Large intestine (tissue), 3 donors: ENCODE data around the gene DDC. TPM values are rescaled to one million over a fixed set of nuclear protein-coding genes. Genes with fewer than 3 reads are reported as not detected.

Experiments used
- DNase-seq, 2 donors: peaks; one replicate each; pipeline versions ENCODE4 v3.0.0 to v3.0.0-alpha.2; 2013
- H3K27ac ChIP-seq: one replicate; pipeline ENCODE4 v1.5.1; 2013; ENCODE audit warnings: low read length
- H3K27me3 ChIP-seq: 2 replicates; pipeline ENCODE4 v1.6.1; 2013; ENCODE audit warnings: low read length; ENCODE audit not compliant: control insufficient read depth, insufficient read depth
- H3K36me3 ChIP-seq: 2 replicates; pipeline ENCODE4 v1.6.1; 2013; ENCODE audit warnings: low read length; ENCODE audit not compliant: control insufficient read depth, insufficient read depth
- H3K4me1 ChIP-seq: one replicate; pipeline ENCODE4 v1.6.1; 2013; ENCODE audit warnings: low read length; ENCODE audit not compliant: control insufficient read depth, insufficient read depth
- H3K4me3 ChIP-seq: one replicate; pipeline ENCODE4 v1.5.1; 2013; ENCODE audit warnings: low read length
- H3K9me3 ChIP-seq: one replicate; pipeline ENCODE4 v1.6.1; 2013; ENCODE audit warnings: mild to moderate bottlenecking, low read depth, low read length, moderate library complexity; ENCODE audit not compliant: control insufficient read depth
- WGBS: methylation state at CpG from one replicate; pipeline ENCODE4 v1.1.5; 2013; ENCODE audit warnings: low lambda C conversion rate; ENCODE audit not compliant: insufficient coverage; 5-methylcytosine and 5-hydroxymethylcytosine counted together
- polyA plus RNA-seq: library from polyadenylated mRNA; unstranded; fragments of 120-200 nt; gene quantifications from one replicate; pipeline ENCODE4 v1.2.1, GENCODE V29; 2013

The DDC gene
- polyA plus RNA-seq, 1 donor, result 213 TPM

GRCh38 chr7:50409856-50410745 is 155.1 kb downstream of the DDC start:
- H3K4me1 ChIP-seq, result no peaks in the 10 kb centered on the region
- H3K27ac ChIP-seq, result no peak overlapping the region
- 100% methylated on average over 1 of the region's 17 CpGs for WGBS
- H3K4me3 ChIP-seq, result no peak overlapping the region
- no peaks in the 10 kb centered on the region for H3K9me3 ChIP-seq
- no peak for DNase-seq
- no peaks in the 10 kb centered on the region for H3K36me3 ChIP-seq
- peaks cover 9% of the 10 kb centered on the region for H3K27me3 ChIP-seq

Other genes with a start within 250 kb of the DDC start
- 23.2 TPM for gene FIGNL1, start 115.1 kb downstream of the DDC start, polyA plus RNA-seq
- gene GRB10, start 217.5 kb upstream of the DDC start, polyA plus RNA-seq, result 19.9 TPM